ENCODE results near the gene PHEX. TPM values are rescaled to one million over a fixed set of nuclear protein-coding genes. Genes with fewer than 3 reads are reported as not detected.

Gene PHEX
- polyA plus RNA-seq, 3 donors: 0.03 TPM; not detected in 2

- H3K4me1 Mint-ChIP-seq: no peaks in the 10 kb centered on the region
- H3K4me3 Mint-ChIP-seq: no peak overlapping the region
- TF ChIP-seq CTCF (IDR thresholded peaks at IDR 0.05): no peak
- H3K27ac ChIP-seq (ENCODE audit: low read depth in 1 of 2, low read length in 2 of 2): no peak overlapping the region
- H3K36me3 ChIP-seq (replicated peaks in 1 of 2; ENCODE audit: control insufficient read depth in 1 of 2, insufficient read depth in 2 of 2, low read length in 2 of 2): no peaks in the 10 kb centered on the region
- intact Hi-C loops (cut with micrococcal nuclease): no loop called here
- H3K9me3 ChIP-seq (replicated peaks in 1 of 2; ENCODE audit: control insufficient read depth in 1 of 2, insufficient read depth in 1 of 2, low read length in 2 of 2): no peaks in the 10 kb centered on the region
- H3K4me3 ChIP-seq (replicated peaks in 1 of 3; ENCODE audit: low read depth in 2 of 3, low read length in 3 of 3): no peak overlapping the region
- DNase-seq: no peak
- no peak overlapping the region for H3K9ac ChIP-seq (ENCODE audit: insufficient read depth, low read length, poor library complexity, severe bottlenecking)
- H3K27ac Mint-ChIP-seq: no peak overlapping the region
- no CpG with 5 or more reads among the region's 15 CpGs for WGBS (ENCODE audit: insufficient coverage)
- H3K27me3 Mint-ChIP-seq (ENCODE audit: low read depth in 3 of 3): peaks cover 0 to 2% (median 0%) of the 10 kb centered on the region in 3 donors
- no peaks in the 10 kb centered on the region for H3K79me2 ChIP-seq (ENCODE audit: insufficient read depth, low read length)
- H4K20me1 ChIP-seq (ENCODE audit: insufficient read depth, low read length): no peaks in the 10 kb centered on the region
- H3K4me1 ChIP-seq (ENCODE audit: control insufficient read depth in 1 of 2, insufficient read depth in 2 of 2, low read length in 2 of 2): no peaks in the 10 kb centered on the region
- peaks cover 0 to 19% (median 2%) of the 10 kb centered on the region in 7 donors for H3K9me3 Mint-ChIP-seq
- no peak overlapping the region for H2AFZ ChIP-seq (ENCODE audit: insufficient read depth, low read depth, low read length, poor library complexity, severe bottlenecking)
- no peak overlapping the region for H3K4me2 ChIP-seq (replicated peaks; ENCODE audit: extremely low read depth, low read length, poor library complexity, severe bottlenecking)
- no peaks in the 10 kb centered on the region for H3K27me3 ChIP-seq (ENCODE audit: control insufficient read depth in 2 of 2, insufficient read depth in 2 of 2, low read length in 2 of 2)
- no peaks in the 10 kb centered on the region for H3K36me3 Mint-ChIP-seq
These were observed 241.7 kb downstream of the PHEX start for GRCh38 chrX:22273714-22274317.

GRCh38 chrX:22276781-22277180 is 244.7 kb downstream of the PHEX start:
- Histone ChIP-seq H3K79me2 (ENCODE audit: insufficient read depth, low read length) (no peaks in the 10 kb centered on the region), H3K9ac (ENCODE audit: insufficient read depth, low read length, poor library complexity, severe bottlenecking) (no peak overlapping the region), H3K27me3 (ENCODE audit: control insufficient read depth in 2 of 2, insufficient read depth in 2 of 2, low read length in 2 of 2) (no peaks in the 10 kb centered on the region), H3K4me3 (replicated peaks in 1 of 3; ENCODE audit: low read depth in 2 of 3, low read length in 3 of 3) (no peak overlapping the region), H2AFZ (ENCODE audit: insufficient read depth, low read depth, low read length, poor library complexity, severe bottlenecking) (no peak overlapping the region), H4K20me1 (ENCODE audit: insufficient read depth, low read length) (no peaks in the 10 kb centered on the region), H3K4me1 (ENCODE audit: control insufficient read depth in 1 of 2, insufficient read depth in 2 of 2, low read length in 2 of 2) (no peaks in the 10 kb centered on the region), H3K27ac (ENCODE audit: low read depth in 1 of 2, low read length in 2 of 2) (no peak overlapping the region), H3K36me3 (replicated peaks in 1 of 2; ENCODE audit: control insufficient read depth in 1 of 2, insufficient read depth in 2 of 2, low read length in 2 of 2) (no peaks in the 10 kb centered on the region), H3K9me3 (replicated peaks in 1 of 2; ENCODE audit: control insufficient read depth in 1 of 2, insufficient read depth in 1 of 2, low read length in 2 of 2) (no peaks in the 10 kb centered on the region), H3K4me2 (replicated peaks; ENCODE audit: extremely low read depth, low read length, poor library complexity, severe bottlenecking) (no peak overlapping the region)
- Mint-ChIP-seq H3K27me3 (ENCODE audit: low read depth in 3 of 3) (peaks cover 0 to 2% (median 0%) of the 10 kb centered on the region in 3 donors), H3K4me3 (no peak overlapping the region), H3K4me1 (no peaks in the 10 kb centered on the region), H3K9me3 (peaks cover 0 to 14% (median 2%) of the 10 kb centered on the region in 7 donors), H3K27ac (no peak overlapping the region), H3K36me3 (no peaks in the 10 kb centered on the region)
- intact Hi-C loops (cut with micrococcal nuclease): no loop called here
- no peak for DNase-seq
- no CpG with 5 or more reads among the region's 6 CpGs for WGBS (ENCODE audit: insufficient coverage)
- no peak for TF ChIP-seq CTCF (IDR thresholded peaks at IDR 0.05)
